CD1c-positive myeloid dendritic cell (primary cell): ENCODE measurements around the gene CPN1.

Experiments
- DNase-seq: peaks from one replicate; pipeline ENCODE4 v3.0.0-alpha.2; 2016; ENCODE audit errors: extremely low spot score

The CPN1 gene

GRCh38 chr10:99998889-99999288 lies 82.8 kb downstream of the CPN1 start:
- no peak for DNase-seq

- no peak for DNase-seq
These were observed 84.7 kb downstream of the CPN1 start for GRCh38 chr10:99996671-99997648.

- no peak for DNase-seq
These were observed 86.0 kb downstream of the CPN1 start for GRCh38 chr10:99995713-99996112.

GRCh38 chr10:99995269-99995668 lies 86.4 kb downstream of the CPN1 start:
- no peak for DNase-seq

DNA sequence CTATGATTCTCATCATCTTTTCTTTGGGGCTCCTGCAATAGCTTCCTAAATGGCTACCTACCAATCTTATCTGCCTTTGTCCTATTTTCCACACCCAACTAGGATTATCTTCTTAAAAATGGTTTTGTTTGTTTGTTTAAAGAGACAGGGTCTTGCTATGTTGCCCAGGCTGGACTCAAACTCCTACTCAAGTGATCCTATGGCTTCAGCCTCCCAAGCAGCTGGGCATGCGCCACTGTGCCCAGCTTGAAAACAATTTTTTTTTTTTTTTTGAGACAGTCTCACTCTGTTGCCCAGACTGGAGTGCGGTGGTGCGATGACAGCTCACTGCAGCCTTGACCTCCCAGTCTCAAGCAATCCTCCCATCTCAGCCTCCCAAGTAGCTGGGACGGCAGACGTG lies 86.9 kb downstream of the CPN1 start:
- DNase-seq, result no peak

DNA sequence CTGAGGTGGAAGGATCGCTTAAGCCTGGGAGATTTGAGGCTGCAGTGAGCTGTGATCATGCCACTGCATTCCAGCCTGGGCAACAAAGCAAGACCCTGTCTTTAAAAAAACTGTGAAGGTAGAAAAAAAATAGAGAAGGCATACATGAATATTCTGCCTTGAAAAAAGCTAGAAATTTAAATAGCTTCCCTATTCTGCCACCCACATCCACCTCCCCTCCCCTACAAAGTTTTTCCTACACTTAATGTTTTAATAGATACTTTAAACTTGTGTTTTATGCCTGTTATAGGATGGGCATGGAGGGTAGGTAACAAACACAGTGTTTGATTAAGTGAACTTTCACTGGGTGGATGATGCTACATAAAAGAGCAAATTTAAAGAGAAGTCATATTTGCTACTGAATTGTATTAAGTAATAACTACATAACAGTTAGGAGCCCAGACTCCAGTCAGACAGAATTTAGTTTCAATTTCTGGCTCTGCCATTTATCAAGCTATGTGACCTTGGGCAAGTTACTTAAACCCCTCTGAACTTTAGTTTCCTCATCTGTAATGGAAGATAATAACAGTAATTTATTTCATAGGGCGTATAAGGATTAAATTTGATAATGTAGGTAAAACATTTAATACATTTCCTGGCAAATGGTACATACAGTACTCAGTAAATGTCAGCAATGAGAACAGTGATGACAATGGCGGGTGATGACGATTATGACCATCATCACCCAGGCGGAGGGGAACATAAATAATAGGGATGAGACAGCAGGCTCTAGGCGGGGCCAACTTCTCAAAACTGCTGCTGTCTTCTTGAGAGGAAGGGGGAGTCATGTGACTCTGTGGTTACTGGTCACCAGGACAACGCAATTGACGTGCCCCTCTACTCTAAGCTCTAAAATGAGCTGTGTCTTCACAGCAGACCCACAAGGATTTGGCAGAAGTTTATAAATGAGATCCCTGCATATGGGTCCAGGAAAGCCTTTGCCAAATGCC lies 87.7 kb downstream of the CPN1 start:
- peak; percentile 92 for DNase-seq
